GM12891 (cell line): ENCODE measurements around the gene LGALS9.

Experiments used
- PAX5 ChIP-seq: IDR thresholded peaks from 2 replicates; pipeline ENCODE4 v1.6.1; 2011; ENCODE audit warnings: low read length, moderate library complexity, mild to moderate bottlenecking; ENCODE audit not compliant: insufficient read depth, severe bottlenecking
- POLR2A ChIP-seq: IDR thresholded peaks from 2 replicates; pipeline ENCODE4 v1.6.1; 2011; ENCODE audit warnings: low read depth, low read length, control low read depth
- POLR2AphosphoS5 ChIP-seq: IDR thresholded peaks from 2 replicates; pipeline ENCODE4 v1.6.1; 2011; ENCODE audit warnings: low read depth, low read length, control low read depth
- SPI1 ChIP-seq: IDR thresholded peaks from 2 replicates; pipeline ENCODE4 v1.6.1; 2011; ENCODE audit warnings: low read depth, low read length, control low read depth
- TAF1 ChIP-seq: IDR thresholded peaks from 2 replicates; pipeline ENCODE4 v1.6.1; 2011; ENCODE audit warnings: low read depth, low read length, control low read depth

- no peak for TF ChIP-seq TAF1
- TF ChIP-seq POLR2A: no peak
- TF ChIP-seq SPI1: no peak
- TF ChIP-seq POLR2AphosphoS5: no peak
- TF ChIP-seq PAX5: no peak
Observed at GRCh38 chr17:27605409-27605808, 25.6 kb upstream of the LGALS9 start.
